IMR-90 (cell line): ENCODE results near the gene SLC27A1.

Experiments
- CTCF ChIP-seq: conservative IDR thresholded peaks from 2 replicates; pipeline ENCODE4 v1.5.1; 2012; ENCODE audit warnings: mild to moderate bottlenecking, low read depth, low read length, improper control_type of control experiment
- MAFK ChIP-seq: IDR thresholded peaks from 2 replicates; pipeline ENCODE4 v1.6.1; 2012; ENCODE audit warnings: low read depth, low read length, improper control_type of control experiment
- POLR2A ChIP-seq: IDR thresholded peaks from 2 replicates; pipeline ENCODE4 v1.6.1; 2012; ENCODE audit warnings: mild to moderate bottlenecking, low read depth, low read length

DNA sequence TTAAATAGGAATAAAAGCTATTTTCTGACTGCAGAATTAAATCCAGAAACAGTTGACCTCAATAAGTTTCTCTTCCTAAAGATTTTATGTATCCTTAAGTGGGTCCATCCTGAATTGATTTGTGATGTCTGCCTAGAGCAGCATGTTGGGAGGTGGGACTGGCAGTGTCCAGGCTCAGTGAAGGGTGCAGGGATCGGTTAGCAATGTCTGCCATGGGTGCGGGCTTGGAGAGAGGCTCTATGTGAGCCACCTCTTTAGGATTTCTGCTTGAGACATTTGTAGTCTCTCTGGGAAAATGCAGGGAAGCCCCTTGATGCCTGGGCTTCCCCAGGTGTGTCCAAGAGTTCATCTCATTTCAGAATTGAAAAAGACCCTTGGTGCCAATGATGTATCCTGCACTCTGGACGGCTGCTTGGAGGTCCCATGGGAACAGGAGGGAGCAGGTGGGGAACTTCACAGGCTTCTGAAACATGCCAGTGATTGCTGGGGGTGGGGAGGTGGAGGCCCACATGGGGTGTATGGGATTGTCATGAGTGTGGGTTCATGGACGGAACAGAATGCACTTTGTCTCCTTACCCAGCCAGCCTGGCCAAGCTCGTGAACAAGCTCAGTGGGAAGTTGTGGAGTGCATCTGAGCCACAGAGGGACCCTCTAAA, 78.9 kb downstream of the SLC27A1 start:
- TF ChIP-seq MAFK (no peak), CTCF (no peak), POLR2A (no peak)
